Measurements from ENCODE around the gene KIF13A. TPM values are rescaled to one million over a fixed set of nuclear protein-coding genes. Genes with fewer than 3 reads are reported as not detected.

The KIF13A gene
- total and polyA plus RNA-seq, 9 of the 15 experiments (the other 6 are each of a cell fraction or from before 2014, with no cell fraction given) = 3.6 to 44.3 (median 29.7) TPM

GRCh38 chr6:17987697-17988421, 424 bp upstream of the KIF13A start (continued):
- TF ChIP-seq TRIM25 (IDR thresholded peaks at IDR 0.05; ENCODE audit: borderline replicate concordance) (no peak), NFATC3 (IDR thresholded peaks at IDR 0.05) (no peak)

GRCh38 chr6:17986656-17987446, 584 bp downstream of the KIF13A start:
- Histone ChIP-seq H3K9me3 (replicated peaks; ENCODE audit: control insufficient read depth, insufficient read depth, low read depth, low read length) (no peaks in the 10 kb centered on the region), H3K27me3 (ENCODE audit: control insufficient read depth in 2 of 2, insufficient read depth in 2 of 2, low read length in 2 of 2) (no peaks in the 10 kb centered on the region), H3K4me1 (replicated peaks in 1 of 2; ENCODE audit: control insufficient read depth in 2 of 2, insufficient read depth in 2 of 2, low read length in 2 of 2) (peaks cover 12 to 20% of the 10 kb centered on the region in 2 experiments; a peak in 4 of 5 replicates), H4K20me1 (replicated peaks; ENCODE audit: control insufficient read depth, insufficient read depth, low read length) (no peaks in the 10 kb centered on the region), H3K4me3 (peak overlapping the region; percentile 56), H3K9ac (ENCODE audit: insufficient read depth in 1 of 2, low read depth in 2 of 2, low read length in 2 of 2) (peak overlapping the region; percentile 66 to 97), H3K4me2 (ENCODE audit: insufficient read depth, low read length) (peak overlapping the region; percentile 85), H3K27ac (ENCODE audit: extremely low read depth, low read depth, low read length) (peak overlapping the region; percentile 76), H3K79me2 (ENCODE audit: control insufficient read depth, insufficient read depth, low read length) (peaks cover 56% of the 10 kb centered on the region), H3K9me1 (ENCODE audit: control insufficient read depth, insufficient read depth, low read length) (no peaks in the 10 kb centered on the region), H3K36me3 (ENCODE audit: control insufficient read depth, insufficient read depth, low read length) (peaks cover 17% of the 10 kb centered on the region; the same call in 1 of the 3 replicates), H2AFZ (ENCODE audit: low read depth, low read length) (peak overlapping the region; percentile 64)
- WGBS (ENCODE audit: insufficient coverage, low coverage, missing lambda C conversion rate) = 2% methylated on average over 50 of the region's 65 CpGs
- peak; percentile 52 for ATAC-seq
- intact Hi-C loops (cut with micrococcal nuclease) (loop anchor here (2.0 to 10.0 kb wide), 5 partner anchors 80 to 282 kb away; partner anchors contain the start of gene NUP153), in situ Hi-C loops (cut with MboI) (no loop called here)
- CTCF ChIA-PET (ENCODE audit: low intra/inter-chr PET ratio) = no interaction called here
- POLR2A ChIA-PET = interaction anchor here (0.6 to 4.4 kb wide), 13 partner anchors 10 to 122 kb away, joined by 3 to 22 read pairs (median 4); no protein-coding TSS in a partner anchor
- BruUV-seq (replicated peaks) = no TSS peak
- peak; percentile 60 to 71 (median 69) for DNase-seq (ENCODE audit: extremely low read depth in 1 of 4, low spot score in 3 of 4)
- FAIRE-seq = no peak
- TF ChIP-seq ETV5 (CRISPR knock-in tag; IDR thresholded peaks at IDR 0.05; ENCODE audit: low read depth) (no peak), ZFP36 (IDR thresholded peaks at IDR 0.05; ENCODE audit: low read depth, low read length, partially characterized antibody) (no peak), HES1 (IDR thresholded peaks at IDR 0.05; ENCODE audit: low read depth) (no peak), EZH2 (IDR thresholded peaks at IDR 0.05; ENCODE audit: borderline replicate concordance, low read depth, low read length) (no peak), MAFK (IDR thresholded peaks at IDR 0.05; ENCODE audit: low read length) (no peak), ZFX (CRISPR knock-in tag; IDR thresholded peaks at IDR 0.05) (peak; percentile 56), EP300 (IDR thresholded peaks at IDR 0.05; ENCODE audit: low read length) (no peak), PATZ1 (CRISPR knock-in tag; IDR thresholded peaks at IDR 0.05; ENCODE audit: borderline replicate concordance) (no peak)
